Stimulated activated CD8-positive, alpha-beta memory T cell treated with anti-CD3 and anti-CD28 coated beads, Interleukin-15, amount 100 ng/mL, for 4 hours (primary cell): ENCODE measurements around the gene CMSS1.

ENCODE experiments used
- DNase-seq, 2 donors: peaks; one replicate each; pipeline ENCODE4 v3.0.0-alpha.2; 2020; ENCODE audit warnings: low read depth in 2 of 2

The CMSS1 gene

GRCh38 chr3:100105501-100105900 lies 287.8 kb downstream of the CMSS1 start:
- no peak for DNase-seq

DNA sequence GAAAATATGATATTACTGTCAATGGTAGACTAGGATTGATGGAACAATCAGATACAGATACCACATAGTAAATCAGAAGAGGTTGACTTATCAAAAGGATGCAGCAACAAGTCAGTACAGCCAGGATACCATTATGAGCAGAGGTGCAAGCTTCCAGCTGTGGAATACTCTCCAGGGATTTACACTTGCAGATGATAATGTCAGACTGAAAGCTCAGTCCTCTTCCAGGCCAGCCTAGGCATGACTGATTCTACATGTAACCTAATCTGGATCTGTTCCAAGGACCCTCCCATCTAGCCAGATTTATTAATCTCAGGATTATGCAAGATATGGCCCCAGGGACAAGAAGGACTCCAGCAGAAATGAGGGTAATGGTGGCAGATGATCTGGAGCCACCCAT lies 288.4 kb downstream of the CMSS1 start:
- no peak for DNase-seq

DNA sequence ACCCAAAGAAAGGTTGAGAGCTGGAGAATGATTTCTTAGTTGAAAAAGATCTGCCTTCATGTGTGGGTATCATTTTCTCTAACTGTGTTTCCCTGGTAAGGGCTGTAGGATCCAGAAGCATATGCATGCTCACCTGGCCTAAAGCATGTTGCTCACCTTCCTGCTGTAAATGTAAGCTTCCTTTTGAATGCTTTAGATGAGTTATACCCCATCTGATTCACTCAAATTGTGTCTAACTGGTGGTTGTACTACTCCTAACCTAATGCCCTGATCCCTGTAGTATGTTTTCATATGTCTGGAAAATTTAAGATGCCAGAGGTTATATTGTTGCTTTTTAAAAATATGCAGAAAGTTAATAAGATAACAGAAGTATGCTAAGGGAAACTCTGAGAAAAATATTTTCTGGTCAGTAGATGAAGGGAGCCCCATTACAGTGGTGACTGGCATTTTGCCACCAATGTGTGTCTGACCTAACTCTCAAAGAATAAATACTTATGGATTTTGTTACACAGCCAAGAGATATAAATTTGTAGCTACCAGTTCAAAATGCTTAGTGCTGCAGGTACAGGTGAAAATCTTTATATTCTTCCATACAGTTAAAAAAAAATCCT lies 289.0 kb downstream of the CMSS1 start:
- no peak for DNase-seq

- no peak for DNase-seq
These were observed 289.7 kb downstream of the CMSS1 start for GRCh38 chr3:100107221-100107814.

DNA sequence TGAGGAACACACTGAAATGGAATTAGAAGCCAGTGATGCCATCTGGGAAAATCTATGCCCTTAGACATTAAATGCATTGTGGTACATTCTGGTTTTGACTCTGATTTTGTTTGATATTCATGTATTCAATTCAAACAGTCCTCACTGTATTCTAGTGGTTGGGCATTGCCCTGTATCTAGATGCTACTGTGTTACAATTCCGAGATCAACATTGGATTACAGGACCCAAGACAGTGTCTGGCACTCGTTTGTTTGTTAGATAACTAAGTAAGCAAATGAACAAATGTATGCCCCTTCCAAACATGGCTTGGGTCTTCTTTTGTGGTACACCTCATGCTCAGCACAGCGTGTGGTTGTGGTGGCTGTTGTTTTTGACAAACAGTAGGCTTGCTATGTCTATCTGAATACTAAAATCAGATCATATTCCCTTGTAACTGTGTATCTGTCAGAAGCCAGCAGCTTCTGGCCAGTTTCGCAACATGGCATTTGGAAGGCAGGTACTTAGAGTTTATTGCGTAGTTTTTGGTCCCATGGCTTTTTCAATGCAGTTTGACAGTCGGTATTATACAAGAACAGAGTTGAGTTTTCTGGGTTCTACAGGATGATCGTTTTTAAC lies 290.9 kb downstream of the CMSS1 start:
- DNase-seq, result no peak

GRCh38 chr3:100110162-100110561 lies 292.5 kb downstream of the CMSS1 start:
- DNase-seq, result no peak

- no peak for DNase-seq
These were observed 294.1 kb downstream of the CMSS1 start for GRCh38 chr3:100111728-100112127.

DNA sequence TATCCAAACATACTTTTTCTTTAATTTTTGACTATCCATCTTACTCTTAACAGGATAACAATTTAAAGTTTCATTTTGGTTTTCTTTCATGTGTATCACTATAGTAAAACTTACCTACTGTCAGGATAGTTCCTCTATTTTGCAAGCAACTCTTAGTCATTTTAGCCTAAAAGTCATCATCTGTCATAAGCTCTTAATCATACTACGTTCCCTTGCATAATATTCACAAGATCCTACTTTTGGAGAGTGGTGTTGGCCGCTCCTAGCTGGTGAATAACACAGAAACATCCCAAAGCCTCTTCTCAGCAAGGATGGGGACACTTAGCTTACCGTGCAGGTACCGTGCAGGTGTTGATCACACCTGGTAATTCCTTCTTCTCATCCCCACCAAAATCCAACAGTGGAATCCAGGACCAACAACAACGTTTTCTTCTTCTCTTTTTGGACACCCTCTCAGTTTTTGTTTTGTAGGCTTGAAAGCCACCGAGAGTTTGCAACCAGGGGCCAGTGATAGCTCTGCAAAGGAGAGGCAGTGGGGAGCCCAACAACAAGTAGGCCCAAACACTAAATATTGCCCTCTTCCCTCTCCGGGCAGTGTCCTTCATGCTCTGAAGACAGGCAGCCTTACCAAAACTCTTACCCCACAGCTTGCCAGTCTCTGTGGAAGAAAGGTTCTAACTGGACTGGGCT lies 296.2 kb downstream of the CMSS1 start:
- no peak for DNase-seq

GRCh38 chr3:100114413-100115030 lies 296.9 kb downstream of the CMSS1 start, which contains the start of gene FILIP1L:
Gene FILIP1L, minus strand, starts transcription at chr3:100114501.
- DNase-seq, result no peak

GRCh38 chr3:100117093-100117492 lies 299.4 kb downstream of the CMSS1 start:
- no peak for DNase-seq

DNA sequence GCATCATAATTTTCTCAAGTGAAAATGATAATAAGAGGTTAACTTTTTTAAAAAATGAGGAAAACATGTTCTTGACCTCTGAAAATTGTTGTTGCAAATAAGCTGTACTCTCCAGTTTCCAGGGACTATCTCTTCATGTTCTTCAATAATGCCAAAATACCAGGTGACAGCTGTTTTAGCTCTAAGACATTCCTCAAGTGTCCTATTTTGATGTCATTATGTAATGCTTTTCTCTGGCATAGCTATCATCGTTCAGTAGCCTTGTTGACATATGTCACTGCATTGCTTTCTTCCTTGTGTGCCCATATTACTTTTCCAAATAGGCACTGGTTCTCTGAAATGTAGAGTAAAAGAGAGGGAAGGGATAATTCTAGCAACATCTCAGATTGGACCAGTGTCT lies 302.4 kb downstream of the CMSS1 start:
- DNase-seq, result no peak

- DNase-seq, result no peak
These were observed 303.0 kb downstream of the CMSS1 start for GRCh38 chr3:100120693-100121092.

DNA sequence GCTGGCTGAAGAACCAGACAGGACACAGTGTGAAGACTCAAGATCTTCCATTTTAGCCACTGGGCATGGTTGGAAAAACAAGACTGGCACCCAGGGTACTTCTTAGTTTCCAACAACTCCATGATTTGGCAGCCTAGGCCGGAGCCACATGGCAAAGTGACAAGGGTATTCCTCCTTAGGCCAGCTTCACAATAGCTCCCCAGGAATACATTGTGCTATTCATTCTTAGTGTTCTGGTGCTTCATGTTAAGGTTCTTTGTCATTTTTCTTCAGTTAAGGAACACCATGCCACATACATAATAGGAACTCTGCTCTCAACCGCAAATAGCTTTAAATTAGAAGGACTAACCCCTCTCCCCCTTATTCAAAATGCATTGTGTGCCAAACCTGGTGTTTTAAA lies 304.7 kb downstream of the CMSS1 start:
- no peak for DNase-seq

DNA sequence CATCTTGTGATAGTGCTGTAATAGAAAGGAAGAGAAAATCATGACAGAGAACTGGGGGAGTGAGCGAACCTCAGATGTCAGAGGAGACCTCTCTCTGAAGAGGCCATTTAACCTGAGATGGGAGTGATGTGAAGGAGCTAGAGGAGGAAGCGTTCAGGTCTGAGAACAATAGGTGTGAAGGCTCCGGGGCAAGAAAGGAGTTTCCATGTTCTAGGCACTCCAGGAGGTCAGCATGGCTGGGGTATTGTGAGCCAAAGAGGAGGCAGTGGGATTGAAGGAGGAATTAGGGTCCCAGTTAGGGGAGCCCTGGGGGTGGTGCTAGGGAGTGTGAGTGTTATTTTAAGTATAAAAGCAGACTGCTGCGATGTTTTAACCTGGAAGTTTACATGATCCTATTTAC lies 305.4 kb downstream of the CMSS1 start:
- no peak for DNase-seq

DNA sequence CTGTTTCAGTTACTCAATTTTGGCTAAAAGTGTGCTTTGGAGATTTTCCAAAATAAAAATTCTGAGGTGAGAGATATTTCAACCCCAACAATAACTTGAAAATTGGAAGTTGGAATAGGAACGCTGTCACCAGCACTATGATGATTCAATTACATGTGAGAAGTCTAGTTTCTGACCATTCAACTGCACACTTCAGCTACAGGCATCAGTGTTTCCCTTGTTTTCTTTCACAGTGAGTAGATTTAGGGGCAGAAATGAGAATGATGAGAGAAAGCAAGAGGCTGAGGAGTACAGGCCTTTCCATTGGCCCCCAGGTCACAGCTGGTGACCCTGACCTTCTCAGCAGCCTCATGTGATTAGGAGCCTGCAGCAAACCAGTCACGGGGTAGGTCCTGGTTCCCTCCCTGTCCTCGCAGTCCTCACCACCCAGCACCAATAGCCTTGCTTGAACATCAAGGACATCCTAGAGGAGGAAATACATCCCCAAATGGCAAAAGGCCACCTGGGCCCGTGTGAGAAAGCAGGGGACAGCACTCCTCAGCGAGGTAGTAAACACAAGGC lies 306.6 kb downstream of the CMSS1 start:
- DNase-seq, result no peak

DNA sequence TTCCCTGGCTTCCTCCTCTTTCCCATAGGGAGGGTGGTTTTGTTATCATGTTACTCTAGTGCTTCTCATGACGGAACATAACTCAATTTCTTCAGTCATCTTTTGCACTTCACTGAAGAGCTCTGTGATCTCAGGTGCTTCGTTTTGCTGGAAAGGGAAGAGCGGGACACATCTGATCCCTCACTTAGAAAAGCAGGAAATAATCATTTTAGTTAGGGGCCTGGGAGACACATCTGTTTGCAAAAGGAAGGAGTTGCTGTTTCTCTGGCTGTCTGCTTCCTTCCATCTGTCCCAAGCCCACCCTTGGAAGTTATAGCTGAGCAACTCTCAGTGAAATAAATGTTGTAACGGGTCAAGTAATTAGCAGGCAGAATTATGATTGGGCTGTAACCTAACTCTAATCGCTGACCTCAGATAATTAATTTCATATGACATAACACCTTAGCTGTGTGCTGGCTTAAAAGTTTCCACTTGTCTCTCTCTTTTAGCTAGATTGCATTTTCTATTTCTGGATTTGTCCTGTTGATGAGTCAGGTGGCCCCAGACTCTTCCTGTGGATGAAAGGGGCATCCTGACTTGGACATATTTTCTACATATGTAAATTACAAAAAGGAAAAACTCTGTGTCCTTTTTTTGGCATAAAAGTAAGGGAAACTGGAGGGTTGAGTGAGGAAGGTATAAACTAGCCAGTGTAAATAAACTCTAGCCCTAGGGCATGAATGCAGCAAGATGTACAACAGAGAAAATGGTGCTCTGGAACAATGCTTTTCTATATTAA lies 307.7 kb downstream of the CMSS1 start:
- DNase-seq, result no peak

- DNase-seq, result no peak
These were observed 310.1 kb downstream of the CMSS1 start for GRCh38 chr3:100127792-100128191.

- no peak for DNase-seq
These were observed 310.9 kb downstream of the CMSS1 start for GRCh38 chr3:100128565-100128964.

GRCh38 chr3:100129941-100130340 lies 312.3 kb downstream of the CMSS1 start:
- no peak for DNase-seq

- no peak for DNase-seq
These were observed 313.6 kb downstream of the CMSS1 start for GRCh38 chr3:100131241-100131640.

GRCh38 chr3:100136921-100137320 lies 319.3 kb downstream of the CMSS1 start:
- no peak for DNase-seq
